ENCODE results near the gene HYAL2.

HYAL2 gene, protein sequence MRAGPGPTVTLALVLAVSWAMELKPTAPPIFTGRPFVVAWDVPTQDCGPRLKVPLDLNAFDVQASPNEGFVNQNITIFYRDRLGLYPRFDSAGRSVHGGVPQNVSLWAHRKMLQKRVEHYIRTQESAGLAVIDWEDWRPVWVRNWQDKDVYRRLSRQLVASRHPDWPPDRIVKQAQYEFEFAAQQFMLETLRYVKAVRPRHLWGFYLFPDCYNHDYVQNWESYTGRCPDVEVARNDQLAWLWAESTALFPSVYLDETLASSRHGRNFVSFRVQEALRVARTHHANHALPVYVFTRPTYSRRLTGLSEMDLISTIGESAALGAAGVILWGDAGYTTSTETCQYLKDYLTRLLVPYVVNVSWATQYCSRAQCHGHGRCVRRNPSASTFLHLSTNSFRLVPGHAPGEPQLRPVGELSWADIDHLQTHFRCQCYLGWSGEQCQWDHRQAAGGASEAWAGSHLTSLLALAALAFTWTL

DNA sequence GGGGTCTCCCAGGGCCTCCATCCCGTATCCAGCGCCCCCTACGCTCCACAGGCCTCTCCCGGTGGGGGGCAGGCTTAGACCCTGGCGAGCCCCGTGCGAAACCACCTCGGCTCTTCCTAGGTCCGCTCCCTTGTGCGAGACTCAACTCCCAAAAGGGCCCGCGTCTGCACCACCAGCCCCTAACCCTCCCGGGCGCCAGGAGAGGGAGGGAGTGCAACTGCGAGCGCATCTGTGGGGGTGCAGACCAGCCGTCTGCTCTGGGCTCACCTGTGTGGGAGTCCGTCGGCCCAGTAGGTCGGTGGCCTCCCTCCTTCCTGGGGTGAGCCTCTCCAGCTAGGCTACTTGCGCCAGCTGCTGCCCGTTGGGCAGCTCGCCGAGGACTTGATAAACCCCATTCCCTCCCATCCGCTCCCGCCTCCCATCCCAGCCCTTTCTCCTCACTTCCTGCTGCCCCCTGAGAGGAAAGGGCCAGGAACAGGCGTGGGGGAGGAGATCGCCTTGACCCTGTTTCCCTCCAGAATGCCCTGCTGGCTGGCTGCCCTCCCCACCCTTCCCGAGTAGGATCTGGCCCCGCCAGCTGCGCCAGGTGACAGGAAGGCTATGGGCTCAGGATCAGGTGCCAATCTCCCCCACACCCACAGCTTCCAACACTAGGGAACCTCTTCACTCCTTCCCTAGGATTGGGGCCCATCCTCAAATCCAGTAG, at the start of gene HYAL2:
Gene HYAL2, minus strand, starts transcription at position 360 of the 706 bp plus-strand sequence. CDS start 2,256 bp downstream, outside the sequence.
- DNase-seq = no peak

- no peak for DNase-seq
These were observed 48.7 kb upstream of the HYAL2 start for GRCh38 chr3:50371133-50371685.

GRCh38 chr3:50370594-50370993, 48.0 kb upstream of the HYAL2 start:
- no peak for DNase-seq

GRCh38 chr3:50369012-50369670, 46.6 kb upstream of the HYAL2 start:
- no peak for DNase-seq

GRCh38 chr3:50365842-50366220, 43.3 kb upstream of the HYAL2 start:
- DNase-seq = no peak

- DNase-seq = peak; percentile 94 to 95
These were observed 42.7 kb upstream of the HYAL2 start for GRCh38 chr3:50365080-50365841.

GRCh38 chr3:50364573-50365079, 42.1 kb upstream of the HYAL2 start:
- no peak for DNase-seq

DNA sequence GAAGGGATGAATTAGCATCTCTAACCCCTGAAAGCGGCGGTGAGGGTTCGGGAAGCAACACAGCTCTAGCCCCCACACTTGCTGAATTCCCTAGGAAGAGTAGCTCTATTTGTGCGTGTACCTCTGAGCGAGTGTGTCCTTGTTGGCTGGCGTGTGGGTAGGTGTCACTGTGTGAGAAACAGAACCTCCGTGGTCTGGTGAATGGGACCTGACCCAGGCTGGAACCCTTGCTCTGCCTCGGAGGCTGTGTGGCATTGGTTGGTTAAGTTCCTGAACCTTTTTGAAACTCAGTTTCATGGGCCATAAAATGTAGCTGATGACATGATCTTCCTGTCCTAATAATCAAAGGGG, 37.2 kb upstream of the HYAL2 start:
- no peak for DNase-seq

GRCh38 chr3:50358911-50359759, 36.6 kb upstream of the HYAL2 start, which contains the start of gene TMEM115:
TMEM115 (minus strand) TSS chr3:50359521; CDS start chr3:50359063, 458 bp downstream.
- peak; percentile 92 to 93 for DNase-seq

DNA sequence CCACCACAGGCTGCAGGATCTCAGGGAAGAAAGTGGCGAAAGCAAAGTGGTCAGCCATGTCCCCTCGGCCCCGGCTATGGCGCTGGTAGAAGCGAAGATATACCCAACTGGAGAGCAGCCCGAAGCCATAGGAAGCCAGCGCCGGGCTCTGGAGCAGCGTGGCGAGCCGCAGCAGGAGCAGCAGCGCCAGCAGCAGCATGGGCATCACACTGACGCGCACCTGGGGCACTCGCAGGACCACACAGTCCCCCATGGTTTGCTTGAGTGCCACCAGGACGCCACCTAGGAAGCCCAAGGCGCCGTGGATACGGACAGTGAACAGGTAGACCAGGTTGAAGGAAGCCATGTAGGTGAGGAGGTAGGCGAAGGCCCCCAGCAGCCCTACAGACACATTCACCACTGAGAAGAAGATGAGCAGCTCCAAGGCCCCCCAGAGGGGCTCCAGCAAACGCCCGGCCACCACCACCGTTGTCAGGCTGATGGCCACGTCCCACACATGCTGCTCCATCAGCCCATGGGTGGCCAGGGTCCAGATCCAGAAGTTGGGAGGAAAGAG, 35.9 kb upstream of the HYAL2 start:
- no peak for DNase-seq

DNA sequence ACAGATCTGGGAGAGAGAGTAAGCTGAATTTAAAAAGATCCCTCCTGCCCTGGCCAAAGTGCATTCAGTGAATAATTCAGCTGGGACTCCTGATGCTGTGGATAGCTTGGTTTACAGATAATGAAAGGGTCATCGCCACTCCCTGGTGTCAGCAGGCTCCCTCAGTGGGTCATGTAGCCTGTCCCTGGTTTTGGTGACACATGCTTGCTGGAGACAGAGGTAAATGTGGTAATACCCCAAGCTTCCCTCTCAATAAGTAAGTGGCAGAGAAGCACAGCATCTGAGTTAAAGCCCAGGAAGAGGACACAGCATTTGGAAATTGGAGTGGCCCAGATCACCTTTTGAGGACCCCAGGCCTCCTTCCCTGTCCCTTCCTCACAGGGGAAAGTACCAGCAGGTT, 34.9 kb upstream of the HYAL2 start:
- no peak for DNase-seq

DNA sequence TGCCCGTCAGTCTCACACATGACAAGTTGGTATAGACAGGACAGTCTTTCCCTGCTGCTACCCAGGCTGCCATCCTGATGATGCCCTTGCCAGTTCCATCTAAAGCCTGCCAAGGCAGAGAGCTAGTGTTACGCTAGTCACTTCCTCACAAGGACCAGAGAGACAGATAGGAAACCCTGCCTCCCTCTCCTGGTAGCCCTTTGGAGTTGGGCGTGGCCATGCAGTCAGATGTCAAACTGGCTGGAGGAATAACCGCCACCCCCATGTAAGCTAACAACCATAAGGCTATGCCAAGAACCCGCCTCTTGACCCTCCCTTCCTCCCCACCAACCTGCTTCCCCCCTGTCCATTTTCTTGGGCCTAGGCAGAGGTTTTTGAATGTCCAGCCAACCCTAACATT, 34.0 kb upstream of the HYAL2 start:
- DNase-seq = no peak

DNA sequence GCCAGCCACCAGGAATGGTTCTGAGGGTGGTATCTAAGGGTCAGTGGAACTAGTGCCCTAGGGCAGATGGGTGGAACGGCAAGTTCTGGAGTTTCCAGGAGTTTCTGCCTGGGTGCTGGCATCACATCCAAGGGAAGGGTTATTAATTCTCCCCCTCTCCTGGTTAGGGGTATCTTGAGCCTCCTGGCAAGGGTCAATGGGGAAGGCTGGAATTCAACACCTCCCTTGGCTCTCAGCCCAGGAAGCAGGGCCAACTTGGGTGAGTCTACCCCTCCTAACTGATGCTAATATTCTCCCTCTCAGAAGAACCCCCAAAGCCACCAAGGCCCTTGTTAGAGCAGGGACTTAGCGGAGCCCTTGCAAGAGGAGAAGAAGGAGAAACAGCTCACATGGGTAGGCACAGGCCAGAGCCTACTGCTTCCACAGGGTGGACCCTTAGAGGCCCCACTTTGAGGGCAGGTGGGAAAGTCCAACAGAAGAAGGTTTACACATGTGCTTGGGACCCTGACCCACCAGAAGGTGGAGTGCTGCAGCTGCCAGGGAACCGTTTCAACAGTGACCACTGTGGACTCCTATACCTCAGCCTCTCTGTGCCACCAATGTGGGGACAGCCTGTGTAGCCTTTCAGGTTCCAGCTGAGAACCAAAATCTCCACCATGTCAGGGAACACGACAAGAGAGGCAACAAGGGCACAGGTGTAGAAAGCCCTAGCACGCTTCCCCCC, 33.4 kb upstream of the HYAL2 start:
- DNase-seq = no peak

- no peak for DNase-seq
These were observed 32.3 kb upstream of the HYAL2 start for GRCh38 chr3:50354850-50355249.

DNA sequence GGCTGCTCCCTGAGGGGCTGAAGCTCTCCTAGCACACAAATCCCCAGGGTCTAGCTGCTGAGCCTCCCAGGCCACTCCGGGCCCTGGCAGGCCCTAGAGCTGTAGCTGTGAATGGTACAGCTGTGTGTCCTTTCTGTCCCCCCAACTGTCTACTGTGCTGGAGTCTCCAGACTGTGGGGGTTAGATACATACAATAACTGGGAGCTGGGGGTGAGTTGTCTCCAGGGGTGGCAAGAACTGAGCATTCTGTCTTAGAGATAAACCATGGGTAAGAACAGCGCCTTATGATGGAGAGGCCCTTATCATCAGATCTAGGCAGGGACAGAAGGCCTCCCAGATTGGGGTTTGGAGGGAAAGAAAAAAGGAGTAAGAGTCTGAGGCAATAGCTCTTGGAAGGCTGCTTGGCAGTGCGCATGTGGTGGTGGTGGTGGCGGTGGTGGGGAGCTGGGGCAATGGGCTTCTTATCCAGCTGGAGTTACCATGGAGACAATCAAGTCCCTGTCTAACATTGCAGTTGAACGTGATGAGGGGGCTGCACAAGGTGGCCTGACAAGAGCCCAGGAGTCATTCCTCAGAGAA, 31.7 kb upstream of the HYAL2 start:
- DNase-seq = no peak

DNA sequence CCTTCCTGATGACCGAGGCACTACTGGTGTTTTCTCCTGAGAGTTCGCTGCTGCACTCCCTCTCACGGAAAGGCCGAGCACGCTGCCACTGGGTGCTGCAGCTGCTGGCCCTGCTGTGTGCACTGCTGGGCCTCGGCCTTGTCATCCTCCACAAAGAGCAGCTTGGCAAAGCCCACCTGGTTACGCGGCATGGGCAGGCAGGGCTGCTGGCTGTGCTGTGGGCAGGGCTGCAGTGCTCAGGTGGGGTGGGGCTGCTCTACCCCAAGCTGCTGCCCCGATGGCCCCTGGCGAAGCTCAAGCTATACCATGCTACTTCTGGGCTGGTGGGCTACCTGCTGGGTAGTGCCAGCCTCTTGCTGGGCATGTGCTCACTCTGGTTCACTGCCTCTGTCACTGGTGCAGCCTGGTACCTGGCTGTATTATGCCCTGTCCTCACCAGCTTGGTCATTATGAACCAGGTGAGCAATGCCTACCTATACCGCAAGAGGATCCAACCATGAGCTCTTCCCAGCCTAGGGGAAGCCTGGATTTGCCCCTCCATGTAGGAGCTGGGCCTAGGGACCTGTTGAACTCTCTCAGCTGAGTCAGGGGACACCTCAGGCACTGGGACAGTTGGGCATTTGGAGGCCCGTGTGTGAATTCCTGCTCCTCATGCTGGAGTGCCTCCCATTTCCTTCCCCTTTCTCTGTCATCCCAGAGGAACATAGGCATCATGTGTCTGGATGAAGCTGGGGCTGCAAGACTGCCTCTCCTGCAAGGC, 30.9 kb upstream of the HYAL2 start:
- DNase-seq = no peak

DNA sequence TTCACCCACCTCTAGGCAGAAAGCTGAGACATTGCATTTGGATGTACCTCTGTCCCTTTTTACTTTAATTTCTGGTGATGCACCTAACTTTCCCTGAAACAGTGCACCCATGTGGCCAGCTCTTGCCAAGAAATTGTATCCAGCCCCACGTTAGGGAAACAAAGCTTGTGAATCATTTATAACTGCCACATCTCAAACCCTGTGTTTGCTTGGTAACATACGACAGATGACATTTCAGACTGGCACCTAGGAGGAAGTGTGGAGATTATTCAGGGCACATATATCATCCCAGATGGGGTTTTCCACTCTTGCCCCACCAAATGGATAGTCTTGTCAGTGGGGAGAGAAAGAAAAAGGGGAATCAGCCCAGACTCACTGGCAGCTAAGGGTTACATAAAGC, 30.2 kb upstream of the HYAL2 start:
- DNase-seq = no peak

DNA sequence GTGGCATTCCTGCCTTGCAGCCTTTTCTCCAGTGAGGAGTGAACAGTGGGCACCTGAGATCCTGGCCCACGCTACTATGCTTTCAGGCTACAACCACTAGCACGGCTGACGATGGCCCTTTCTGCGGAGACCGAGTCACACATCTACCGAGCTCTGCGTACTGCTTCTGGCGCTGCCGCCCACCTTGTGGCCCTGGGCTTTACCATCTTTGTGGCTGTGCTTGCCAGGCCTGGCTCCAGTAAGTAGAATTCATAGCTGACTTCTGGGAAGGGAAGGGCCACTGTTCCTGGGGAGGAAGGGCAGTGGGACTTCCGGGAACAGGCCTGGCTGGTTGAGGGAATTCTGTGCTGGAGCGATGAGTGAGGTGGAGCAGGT, 28.8 kb upstream of the HYAL2 start:
- no peak for DNase-seq

Measured in activated CD4-positive, alpha-beta T cell treated with anti-CD3 and anti-CD28 coated beads, Interleukin-2, amount 50 U/mL, for 4 hours (primary cell).